ENCODE measurements around the gene HCRTR1.

The HCRTR1 gene

DNA sequence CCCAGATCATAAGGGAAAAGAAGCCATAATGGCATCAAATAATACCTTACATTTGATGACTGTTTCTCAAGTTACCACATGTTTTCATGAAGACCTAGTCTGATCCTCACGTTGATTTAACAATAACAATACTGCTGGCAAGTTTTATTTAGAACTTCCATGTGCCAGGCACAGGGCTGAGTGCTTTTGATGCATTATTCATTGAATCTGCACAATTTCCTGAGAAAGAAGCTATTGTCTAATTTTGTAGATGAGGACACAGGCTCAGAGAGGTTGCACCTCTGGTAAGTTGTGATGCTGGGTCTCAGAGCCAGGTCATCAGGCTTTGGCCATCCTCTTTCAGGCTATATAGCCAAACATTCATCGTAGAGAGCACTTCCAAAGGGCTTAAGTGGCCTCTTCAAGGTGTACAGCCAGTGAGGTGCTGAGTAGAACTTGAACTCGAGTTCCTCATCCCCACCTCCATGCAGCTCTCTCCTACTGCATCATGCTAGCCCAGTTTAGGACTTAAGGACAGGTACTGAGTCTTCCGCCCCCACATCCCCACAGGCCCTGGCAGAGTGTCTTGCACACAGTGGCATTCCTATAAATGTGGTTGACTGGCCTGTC is 35.5 kb downstream of the HCRTR1 start:
- Histone ChIP-seq H3K4me3 (no peak overlapping the region), H3K27ac (no peak overlapping the region)
- TF ChIP-seq, protein P1, sequence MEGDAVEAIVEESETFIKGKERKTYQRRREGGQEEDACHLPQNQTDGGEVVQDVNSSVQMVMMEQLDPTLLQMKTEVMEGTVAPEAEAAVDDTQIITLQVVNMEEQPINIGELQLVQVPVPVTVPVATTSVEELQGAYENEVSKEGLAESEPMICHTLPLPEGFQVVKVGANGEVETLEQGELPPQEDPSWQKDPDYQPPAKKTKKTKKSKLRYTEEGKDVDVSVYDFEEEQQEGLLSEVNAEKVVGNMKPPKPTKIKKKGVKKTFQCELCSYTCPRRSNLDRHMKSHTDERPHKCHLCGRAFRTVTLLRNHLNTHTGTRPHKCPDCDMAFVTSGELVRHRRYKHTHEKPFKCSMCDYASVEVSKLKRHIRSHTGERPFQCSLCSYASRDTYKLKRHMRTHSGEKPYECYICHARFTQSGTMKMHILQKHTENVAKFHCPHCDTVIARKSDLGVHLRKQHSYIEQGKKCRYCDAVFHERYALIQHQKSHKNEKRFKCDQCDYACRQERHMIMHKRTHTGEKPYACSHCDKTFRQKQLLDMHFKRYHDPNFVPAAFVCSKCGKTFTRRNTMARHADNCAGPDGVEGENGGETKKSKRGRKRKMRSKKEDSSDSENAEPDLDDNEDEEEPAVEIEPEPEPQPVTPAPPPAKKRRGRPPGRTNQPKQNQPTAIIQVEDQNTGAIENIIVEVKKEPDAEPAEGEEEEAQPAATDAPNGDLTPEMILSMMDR (IDR thresholded peaks at IDR 0.05), result no peak
- DNase-seq (ENCODE audit: low spot score), result no peak

DNA sequence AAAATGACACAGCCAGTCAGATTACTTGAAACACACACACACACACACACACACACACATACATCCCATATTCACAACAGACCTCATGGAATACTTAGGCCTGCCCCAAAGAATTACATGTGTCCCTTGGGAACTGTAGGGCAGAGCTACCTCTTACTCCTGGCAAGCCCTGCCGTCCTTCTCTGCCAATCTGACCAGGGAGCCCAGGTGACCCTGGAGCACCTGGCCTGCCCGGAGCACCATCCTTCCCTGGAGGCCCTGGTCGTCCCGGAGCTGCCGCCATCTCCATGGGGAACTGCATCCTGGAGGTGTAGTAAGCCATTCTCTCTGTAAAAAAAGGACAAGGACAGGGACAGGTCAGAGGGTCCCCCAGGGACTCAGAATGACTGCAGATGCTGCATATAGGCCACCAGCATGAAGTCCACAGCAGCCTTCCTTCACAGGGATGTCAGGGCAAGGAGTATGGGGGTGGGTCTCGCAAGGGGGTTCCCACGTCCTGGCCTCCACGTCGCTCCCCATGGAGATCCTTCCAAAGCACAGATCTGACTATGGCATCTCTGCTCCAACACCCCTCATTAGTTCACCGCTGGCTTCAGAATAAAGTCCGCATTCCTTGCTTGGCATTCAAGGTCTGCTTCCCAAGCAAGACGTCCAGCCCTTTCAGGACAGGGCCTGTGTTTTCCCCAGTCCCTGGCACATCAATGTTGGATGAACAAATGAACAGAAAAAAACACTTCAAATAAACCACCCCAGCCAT is 36.4 kb downstream of the HCRTR1 start:
- Histone ChIP-seq H3K27ac (no peak overlapping the region), H3K4me3 (no peak overlapping the region)
- TF ChIP-seq, protein P1 (IDR thresholded peaks at IDR 0.05), result no peak
- DNase-seq (ENCODE audit: low spot score), result no peak

DNA sequence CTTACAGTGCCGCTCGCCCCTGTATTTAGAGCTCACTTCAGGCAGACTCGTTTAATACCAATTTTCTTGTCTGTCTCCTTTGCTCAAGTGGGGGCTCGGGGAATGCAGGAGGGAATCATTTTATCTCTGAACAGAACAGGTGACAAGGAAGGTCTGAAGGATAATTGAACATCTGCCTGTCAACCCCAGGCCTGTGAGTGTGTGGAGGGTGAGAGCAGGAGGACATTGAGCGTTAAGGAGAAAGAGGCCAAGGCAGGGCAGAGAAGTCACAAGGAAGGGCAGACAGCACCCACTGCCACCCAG is 36.9 kb downstream of the HCRTR1 start:
- DNase-seq (ENCODE audit: low spot score), result no peak
- Histone ChIP-seq H3K4me3 (no peak overlapping the region), H3K27ac (no peak overlapping the region)
- TF ChIP-seq, protein P1 (IDR thresholded peaks at IDR 0.05), result no peak

DNA sequence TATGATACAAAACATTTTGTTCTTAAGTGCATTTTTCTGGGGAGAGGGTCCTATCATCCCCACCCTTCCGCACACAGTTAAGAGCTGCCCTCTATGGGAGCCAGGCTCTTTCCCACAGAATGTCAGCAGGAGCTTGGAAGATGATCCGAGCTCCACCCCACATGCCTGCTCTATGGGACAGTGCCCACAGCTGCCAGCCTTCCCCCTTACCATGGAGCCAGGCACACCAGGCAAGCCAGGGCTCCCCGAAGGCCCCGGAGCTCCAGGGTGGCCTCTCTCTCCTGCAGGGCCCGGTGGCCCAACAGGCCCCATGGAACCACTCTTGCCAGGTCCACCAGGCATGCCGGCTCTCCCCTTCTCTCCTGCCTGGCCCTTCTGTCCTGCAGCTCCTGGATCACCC is 37.6 kb downstream of the HCRTR1 start:
- TF ChIP-seq, protein P1 (IDR thresholded peaks at IDR 0.05), result no peak
- DNase-seq (ENCODE audit: low spot score), result no peak
- H3K4me3 ChIP-seq, result no peak overlapping the region
- no peak overlapping the region for H3K27ac ChIP-seq

DNA sequence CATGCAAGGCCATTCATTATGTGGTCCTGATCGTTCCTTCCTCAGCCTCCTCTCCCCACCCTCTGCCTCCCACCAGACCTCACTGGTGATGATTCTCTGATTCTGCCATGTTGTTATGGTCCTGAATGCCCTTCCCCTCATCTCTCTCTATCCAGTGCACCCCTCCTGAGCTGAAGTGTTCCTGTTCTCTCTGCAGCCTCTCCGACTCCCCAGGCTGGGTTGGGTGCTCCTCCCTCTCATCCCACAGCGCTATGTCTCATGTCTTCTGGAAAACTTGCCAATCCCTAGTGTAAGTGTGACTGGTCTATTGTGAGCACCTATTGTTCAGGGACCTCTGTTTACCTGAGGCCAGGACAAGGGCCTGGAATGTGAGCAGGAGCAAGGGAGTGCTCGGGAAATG is 38.3 kb downstream of the HCRTR1 start:
- TF ChIP-seq, protein P1 (IDR thresholded peaks at IDR 0.05), result no peak
- Histone ChIP-seq H3K4me3 (no peak overlapping the region), H3K27ac (no peak overlapping the region)
- DNase-seq (ENCODE audit: low spot score), result no peak

DNA sequence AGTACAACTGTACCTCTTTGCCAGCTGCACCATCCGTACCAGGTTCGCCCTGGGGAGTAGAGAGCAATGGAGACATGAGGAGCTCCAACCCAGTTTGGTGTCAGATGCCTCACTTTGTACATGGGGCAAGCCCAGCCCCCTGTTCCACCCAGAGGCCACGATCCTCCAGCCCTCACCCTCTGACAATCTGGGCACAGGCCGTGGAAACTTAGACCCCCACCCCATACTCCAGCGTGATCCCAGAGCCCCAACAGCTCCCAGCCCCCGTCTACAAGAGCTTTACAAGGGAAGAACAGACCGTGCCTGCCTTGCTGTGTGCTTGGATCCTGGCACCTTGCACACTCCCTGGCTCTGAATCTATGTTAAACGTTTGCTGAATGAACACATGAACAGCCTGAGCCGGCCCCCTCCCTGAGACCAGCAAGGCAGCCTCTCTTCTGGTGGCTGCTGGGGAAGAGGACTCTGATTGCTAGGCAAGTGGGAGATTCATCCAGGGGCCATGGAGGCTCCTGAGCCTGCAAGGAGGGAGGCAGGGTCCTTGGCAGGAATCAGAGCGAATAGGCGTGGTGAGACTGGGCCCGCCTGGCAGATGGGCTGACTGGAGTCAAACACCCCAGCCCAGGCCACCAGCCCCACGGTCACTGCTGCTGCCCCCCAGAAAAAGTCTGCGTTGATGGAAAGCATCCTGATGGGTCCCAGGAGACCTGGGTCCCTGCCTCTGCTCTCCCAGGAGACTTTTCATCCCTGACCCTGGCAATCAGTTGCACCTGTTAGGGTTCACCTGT is 39.7 kb downstream of the HCRTR1 start:
- DNase-seq (ENCODE audit: low spot score), result no peak
- TF ChIP-seq, protein P1 (IDR thresholded peaks at IDR 0.05), result no peak
- H3K4me3 ChIP-seq, result no peak overlapping the region
- no peak overlapping the region for H3K27ac ChIP-seq

All from coronary artery (tissue), 2 donors.